Testis (tissue), 3 donors: Measurements from ENCODE around the gene SAFB2. TPM values are rescaled to one million over a fixed set of nuclear protein-coding genes. Genes with fewer than 3 reads are reported as not detected.

Experiments
- DNase-seq: peaks from one replicate; pipeline ENCODE4 v3.0.0-alpha.2; 2019
- H3K27ac ChIP-seq, 2 donors: fragments of 200-600 bp; sonication (generic); one replicate each; pipeline ENCODE4 v1.5.1; 2019
- H3K27me3 ChIP-seq: fragments of 200-600 bp; sonication (generic); one replicate; pipeline ENCODE4 v1.5.1; 2019
- H3K36me3 ChIP-seq: fragments of 200-600 bp; sonication (generic); one replicate; pipeline ENCODE4 v1.5.1; 2017; ENCODE audit warnings: low read depth; ENCODE audit errors: missing control alignments
- H3K4me1 ChIP-seq: fragments of 200-600 bp; sonication (generic); one replicate; pipeline ENCODE4 v1.5.1; 2019
- H3K4me3 ChIP-seq, 2 donors: fragments of 200-600 bp; sonication (generic); one replicate each; pipeline ENCODE4 v1.5.1; 2017 to 2019
- H3K9me3 ChIP-seq: fragments of 200-600 bp; sonication (generic); one replicate; pipeline ENCODE4 v1.5.1; 2017
- POLR2A ChIP-seq: fragments of 450-650 bp; IDR thresholded peaks from one replicate; pipeline ENCODE4 v1.6.1; 2017; ENCODE audit warnings: antibody characterized with exemption, mild to moderate bottlenecking, moderate library complexity
- WGBS, 2 donors: methylation state at CpG; one replicate each; pipeline ENCODE4 v1.1.5; 2018; 5-methylcytosine and 5-hydroxymethylcytosine counted together
- intact Hi-C: fragments of 100-400 bp; cut with DNase I; formaldehyde crosslinking; loops from one replicate; pipeline ENCODE4 v1.15.1; 2023; ENCODE audit warnings: low total_unique reads
- polyA plus RNA-seq: library from polyadenylated mRNA; stranded (reverse); fragments of 350-450 nt; fragmentation: Illumina TruSeq; extraction: RNeasy Lipid Tissue Mini Kit (QIAGEN cat#74804); gene quantifications from one replicate; pipeline ENCODE4 v1.2.3, GENCODE V29; 2014; ENCODE audit warnings: low read depth, low replicate concordance; ENCODE audit not compliant: insufficient read depth
- total RNA-seq, 2 donors: library from RNA; depleted of rRNA; stranded (reverse); fragments of >200 nt; gene quantifications; one replicate each; pipeline ENCODE4 v1.2.3, GENCODE V29; 2016
- TF ChIP-seq, protein P1 (sequence below), 3 experiments: fragments of 450-650 bp in 2 of 3; fragments of 200-600 bp in 1 of 3; sonication (generic) in 1 of 3; IDR thresholded peaks; one replicate each; pipeline ENCODE4 v1.5.1; 2016 to 2019; ENCODE audit warnings: antibody characterized with exemption in 3 of 3, mild to moderate bottlenecking in 2 of 3, moderate library complexity in 1 of 3

Gene SAFB2
- total and polyA plus RNA-seq, 3 donors from 2014 or later, result 84.1 to 209 (median 173) TPM

DNA sequence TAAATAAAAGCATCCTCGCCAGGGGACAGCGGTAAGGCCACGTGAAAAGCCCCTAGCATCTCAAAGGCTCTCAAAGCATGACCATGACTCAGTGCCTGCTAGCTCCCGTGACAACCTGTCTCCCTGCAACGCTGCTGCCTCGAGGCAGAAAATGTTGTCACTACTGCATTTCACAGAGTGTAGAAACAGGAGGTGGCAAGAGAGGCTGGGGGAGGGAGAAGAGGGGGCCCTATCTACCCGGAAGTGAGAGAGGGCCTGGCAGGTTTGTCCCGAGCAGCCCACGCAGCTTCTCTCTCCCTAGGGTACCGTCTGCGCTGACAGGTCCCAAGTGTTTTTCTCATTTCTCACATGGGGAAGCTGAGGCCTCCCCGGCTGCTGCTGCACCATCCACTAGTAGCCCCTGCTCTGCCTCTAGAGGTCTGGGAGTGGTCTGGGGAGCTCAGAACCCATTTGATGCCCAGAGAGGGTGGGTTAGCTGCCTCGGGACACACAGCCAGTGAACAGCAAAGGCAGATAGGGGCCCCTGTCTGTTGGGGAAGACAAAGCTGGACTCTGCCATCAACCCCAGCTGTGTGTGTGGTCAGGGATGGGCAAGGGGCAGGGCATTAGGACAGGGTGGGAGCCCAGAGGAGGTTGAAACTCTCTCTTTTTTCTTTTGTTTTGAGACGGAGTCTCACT is 58.5 kb downstream of the SAFB2 start:
- Histone ChIP-seq H3K27me3 (no peaks in the 10 kb centered on the region), H3K36me3 (no peaks in the 10 kb centered on the region), H3K4me1 (no peaks in the 10 kb centered on the region), H3K9me3 (no peaks in the 10 kb centered on the region), H3K27ac (no peak overlapping the region), H3K4me3 (no peak overlapping the region)
- intact Hi-C loops, result no loop called here
- WGBS, 2 donors, result 57 to 61% methylated on average over 11 to 14 of the region's 14 CpGs
- no peak for TF ChIP-seq POLR2A
- TF ChIP-seq, protein P1, sequence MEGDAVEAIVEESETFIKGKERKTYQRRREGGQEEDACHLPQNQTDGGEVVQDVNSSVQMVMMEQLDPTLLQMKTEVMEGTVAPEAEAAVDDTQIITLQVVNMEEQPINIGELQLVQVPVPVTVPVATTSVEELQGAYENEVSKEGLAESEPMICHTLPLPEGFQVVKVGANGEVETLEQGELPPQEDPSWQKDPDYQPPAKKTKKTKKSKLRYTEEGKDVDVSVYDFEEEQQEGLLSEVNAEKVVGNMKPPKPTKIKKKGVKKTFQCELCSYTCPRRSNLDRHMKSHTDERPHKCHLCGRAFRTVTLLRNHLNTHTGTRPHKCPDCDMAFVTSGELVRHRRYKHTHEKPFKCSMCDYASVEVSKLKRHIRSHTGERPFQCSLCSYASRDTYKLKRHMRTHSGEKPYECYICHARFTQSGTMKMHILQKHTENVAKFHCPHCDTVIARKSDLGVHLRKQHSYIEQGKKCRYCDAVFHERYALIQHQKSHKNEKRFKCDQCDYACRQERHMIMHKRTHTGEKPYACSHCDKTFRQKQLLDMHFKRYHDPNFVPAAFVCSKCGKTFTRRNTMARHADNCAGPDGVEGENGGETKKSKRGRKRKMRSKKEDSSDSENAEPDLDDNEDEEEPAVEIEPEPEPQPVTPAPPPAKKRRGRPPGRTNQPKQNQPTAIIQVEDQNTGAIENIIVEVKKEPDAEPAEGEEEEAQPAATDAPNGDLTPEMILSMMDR (IDR thresholded peaks at IDR 0.05), result no peak
- no peak for DNase-seq

DNA sequence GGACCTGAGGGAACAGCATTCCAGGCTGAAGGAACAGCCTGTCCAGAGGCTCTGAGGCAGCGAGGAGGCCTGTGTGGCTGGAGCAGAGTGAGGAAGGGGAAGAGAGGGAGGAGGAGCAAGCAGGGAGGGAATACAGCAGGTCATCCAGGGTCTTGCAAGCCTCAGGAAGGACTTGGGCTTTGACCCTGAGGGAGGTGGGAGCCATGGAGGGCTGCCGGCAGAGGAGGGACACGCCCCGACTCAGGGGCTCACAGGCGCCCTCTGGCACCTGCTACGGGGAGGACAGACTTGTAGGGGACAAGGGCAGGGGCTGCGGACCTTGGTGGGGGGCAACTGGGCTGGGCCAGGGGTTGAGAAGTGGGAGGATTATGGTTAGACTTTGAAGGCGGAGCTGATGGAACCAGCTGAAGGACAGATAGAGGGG is 59.6 kb downstream of the SAFB2 start:
- TF ChIP-seq, protein P1 (IDR thresholded peaks at IDR 0.05), result no peak
- no peak for TF ChIP-seq POLR2A
- no peaks in the 10 kb centered on the region for H3K36me3 ChIP-seq
- intact Hi-C loops, result no loop called here
- no peaks in the 10 kb centered on the region for H3K27me3 ChIP-seq
- no peaks in the 10 kb centered on the region for H3K4me1 ChIP-seq
- DNase-seq, result no peak
- H3K4me3 ChIP-seq, result no peak overlapping the region
- no peak overlapping the region for H3K27ac ChIP-seq
- no peaks in the 10 kb centered on the region for H3K9me3 ChIP-seq
- WGBS, 2 donors, result 51 to 52% methylated on average over 8 of the region's 8 CpGs

- intact Hi-C loops, result no loop called here
- Histone ChIP-seq H3K9me3 (no peaks in the 10 kb centered on the region), H3K27ac (no peak overlapping the region), H3K4me3 (no peak overlapping the region), H3K36me3 (no peaks in the 10 kb centered on the region), H3K4me1 (no peaks in the 10 kb centered on the region), H3K27me3 (no peaks in the 10 kb centered on the region)
- TF ChIP-seq POLR2A, result no peak
- no peak for DNase-seq
- WGBS, 2 donors, result 86 to 87% methylated on average over 7 of the region's 7 CpGs
Measured at GRCh38 chr19:5562280-5562679, 60.3 kb downstream of the SAFB2 start.

GRCh38 chr19:5561559-5561958 is 61.0 kb downstream of the SAFB2 start:
- TF ChIP-seq POLR2A, result no peak
- TF ChIP-seq, protein P1 (IDR thresholded peaks at IDR 0.05), result peak in 2 of 3 experiments; percentile 28 to 36
- Histone ChIP-seq H3K27me3 (no peaks in the 10 kb centered on the region), H3K4me1 (no peaks in the 10 kb centered on the region), H3K9me3 (no peaks in the 10 kb centered on the region), H3K4me3 (no peak overlapping the region), H3K27ac (no peak overlapping the region), H3K36me3 (no peaks in the 10 kb centered on the region)
- no peak for DNase-seq
- 65 to 83% methylated on average over 6 of the region's 6 CpGs for WGBS, 2 donors
- intact Hi-C loops, result no loop called here

DNA sequence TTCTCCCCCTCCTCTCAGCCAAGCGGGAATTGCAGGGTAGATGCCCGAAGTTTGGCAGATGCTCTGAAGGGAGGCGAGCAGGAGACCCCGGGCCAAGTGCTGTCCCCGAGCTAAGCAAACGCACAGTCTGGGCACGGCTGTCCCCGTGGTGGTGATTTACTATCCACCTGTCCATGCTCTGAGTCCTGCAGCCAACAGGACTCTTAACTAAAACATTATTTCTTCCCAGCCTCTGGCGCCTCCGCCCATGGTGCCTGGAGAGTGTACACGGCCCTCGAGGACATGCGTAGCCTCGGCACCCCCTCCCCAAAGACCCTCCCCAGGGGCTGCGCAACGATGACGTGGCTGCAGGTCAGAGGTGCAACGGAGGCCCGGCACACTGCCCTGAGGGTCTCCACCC is 62.4 kb downstream of the SAFB2 start:
- Histone ChIP-seq H3K4me1 (no peaks in the 10 kb centered on the region), H3K36me3 (no peaks in the 10 kb centered on the region), H3K4me3 (no peak overlapping the region), H3K27me3 (no peaks in the 10 kb centered on the region), H3K27ac (no peak overlapping the region), H3K9me3 (no peaks in the 10 kb centered on the region)
- 44 to 50% methylated on average over 16 to 19 of the region's 19 CpGs for WGBS, 2 donors
- DNase-seq, result no peak
- TF ChIP-seq, protein P1 (IDR thresholded peaks at IDR 0.05), result no peak
- no peak for TF ChIP-seq POLR2A
- intact Hi-C loops, result no loop called here
